GM18858 (cell line): ENCODE data around the gene GNAI3.
A peak's percentile ranks its signal among the peaks of the same experiment; 100 is the strongest.

Experiments used
- ATAC-seq: cut with Tn5 transposase; IDR thresholded peaks from one replicate; pipeline ENCODE4 v1.9.1; 2021; ENCODE audit not compliant: unreplicated experiment

The GNAI3 gene

DNA sequence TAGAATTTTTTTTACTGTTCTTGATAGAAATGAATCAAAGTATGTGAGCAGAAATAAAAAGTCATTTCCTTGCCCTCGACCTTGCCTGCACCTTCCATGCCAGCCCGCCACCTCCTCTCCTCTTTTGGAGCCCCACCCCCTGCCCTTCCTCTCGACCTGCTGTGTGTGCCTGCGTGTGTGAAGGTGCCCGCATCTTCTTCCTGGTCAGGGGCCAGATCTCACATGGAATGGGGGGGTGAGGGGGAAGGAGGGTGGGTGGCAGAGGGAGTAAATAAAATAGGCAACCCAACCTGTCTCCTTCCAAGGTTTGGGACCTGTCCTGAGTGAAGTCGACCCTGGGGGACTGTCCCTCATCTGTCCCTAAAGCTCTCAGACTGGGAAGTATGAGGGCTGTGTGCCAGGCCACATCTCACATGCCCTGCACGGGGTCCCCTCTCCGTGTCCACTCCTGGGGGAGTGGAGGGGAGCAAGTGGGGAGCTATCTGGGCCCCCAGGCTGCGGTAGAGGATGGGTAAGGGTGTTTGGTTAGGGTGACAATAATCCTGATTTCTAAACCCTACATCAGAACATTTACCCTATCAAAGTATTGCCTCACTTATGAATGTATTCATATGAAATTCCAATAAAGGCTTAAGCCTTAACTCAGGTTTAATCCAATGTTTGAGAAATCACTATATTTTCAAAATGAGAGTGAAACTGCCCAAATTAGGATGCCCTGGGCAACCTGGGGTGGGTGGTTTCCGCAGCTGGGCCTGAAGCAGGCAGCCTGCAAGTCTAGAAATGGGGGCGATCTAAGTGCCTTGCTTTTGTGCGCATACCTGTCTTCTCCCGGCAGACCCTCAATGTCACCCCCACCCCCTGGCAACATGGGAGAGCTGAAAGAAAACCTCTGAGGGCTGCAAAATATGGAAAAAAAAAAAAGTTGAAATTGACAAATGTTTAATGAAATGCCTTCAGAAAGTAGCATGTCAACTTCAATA is 86.6 kb downstream of the GNAI3 start:
- ATAC-seq = no peak

DNA sequence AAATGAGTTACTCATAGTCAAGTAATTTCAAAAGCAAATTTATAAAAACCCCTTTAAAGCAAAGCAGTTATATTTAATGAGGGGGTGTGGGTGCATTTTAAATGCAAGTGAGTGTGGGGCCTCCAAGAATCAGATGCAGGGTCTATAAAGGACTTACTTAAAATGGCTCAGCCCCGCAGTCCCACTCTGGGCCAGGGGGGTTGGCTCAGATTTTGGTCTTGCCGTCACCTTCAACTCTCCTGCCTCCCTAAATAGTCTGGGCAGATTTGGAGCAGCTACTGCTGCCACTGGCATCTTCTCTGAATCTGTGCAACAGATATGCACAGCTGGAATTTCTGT is 87.4 kb downstream of the GNAI3 start:
- no peak for ATAC-seq

GRCh38 chr1:109636201-109636952 is 88.0 kb downstream of the GNAI3 start:
- ATAC-seq = no peak

- no peak for ATAC-seq
These were observed 89.0 kb downstream of the GNAI3 start for GRCh38 chr1:109637446-109637845.

- no peak for ATAC-seq
These were observed 90.8 kb downstream of the GNAI3 start for GRCh38 chr1:109639063-109639840.

GRCh38 chr1:109639841-109640184 is 91.4 kb downstream of the GNAI3 start:
- no peak for ATAC-seq

- no peak for ATAC-seq
These were observed 92.0 kb downstream of the GNAI3 start for GRCh38 chr1:109640285-109640865.

DNA sequence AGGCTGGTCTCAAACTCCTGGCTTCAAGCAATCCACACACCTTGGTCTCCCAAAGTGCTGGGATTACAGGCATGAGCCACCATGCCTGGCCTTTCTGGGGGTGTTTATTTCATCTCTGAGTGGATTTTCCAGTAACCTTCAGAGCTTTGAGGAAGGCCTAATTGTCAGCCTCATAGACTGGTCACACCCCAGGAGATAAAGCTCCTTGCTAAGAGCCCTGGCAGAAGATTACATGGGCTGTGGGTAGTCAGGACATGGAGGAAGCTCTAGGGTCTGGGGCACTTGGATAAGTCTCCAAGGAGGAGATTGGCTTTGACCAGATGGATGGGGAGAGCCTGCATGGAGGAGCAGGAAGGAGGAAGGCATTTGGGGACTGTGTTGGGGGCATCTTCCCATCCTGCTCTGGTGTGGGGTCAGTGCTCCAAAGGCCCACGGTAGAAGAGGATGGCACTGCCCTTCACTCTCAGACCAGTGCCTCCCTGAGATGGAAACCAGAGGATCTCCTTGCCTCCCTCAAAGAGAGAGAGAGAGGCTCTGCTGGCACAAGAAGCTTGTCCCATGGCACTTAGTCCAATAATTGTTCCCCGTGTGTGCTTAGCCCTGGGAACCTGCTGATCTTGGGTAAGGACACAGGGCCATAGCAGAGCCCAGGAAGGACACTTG is 92.8 kb downstream of the GNAI3 start:
- no peak for ATAC-seq

GRCh38 chr1:109641861-109642260 is 93.4 kb downstream of the GNAI3 start:
- no peak for ATAC-seq

DNA sequence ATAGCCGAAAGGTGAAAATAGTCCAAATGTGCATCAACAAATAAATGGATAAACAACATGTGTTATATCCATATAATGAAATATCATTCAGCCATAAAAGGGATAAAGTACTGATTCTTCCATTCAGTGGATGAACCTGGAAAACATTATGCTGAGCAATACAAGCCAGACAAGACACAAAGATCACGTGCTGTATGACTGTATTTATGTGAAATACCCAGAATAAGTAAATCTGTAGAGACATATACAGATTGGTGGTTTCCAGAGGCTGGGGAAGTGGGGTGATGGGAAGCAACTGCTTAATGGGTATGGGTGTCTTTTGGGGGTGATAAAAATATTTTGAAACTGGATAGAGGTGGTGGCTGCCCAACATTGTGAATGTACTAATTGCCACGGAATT is 94.2 kb downstream of the GNAI3 start:
- ATAC-seq = no peak

DNA sequence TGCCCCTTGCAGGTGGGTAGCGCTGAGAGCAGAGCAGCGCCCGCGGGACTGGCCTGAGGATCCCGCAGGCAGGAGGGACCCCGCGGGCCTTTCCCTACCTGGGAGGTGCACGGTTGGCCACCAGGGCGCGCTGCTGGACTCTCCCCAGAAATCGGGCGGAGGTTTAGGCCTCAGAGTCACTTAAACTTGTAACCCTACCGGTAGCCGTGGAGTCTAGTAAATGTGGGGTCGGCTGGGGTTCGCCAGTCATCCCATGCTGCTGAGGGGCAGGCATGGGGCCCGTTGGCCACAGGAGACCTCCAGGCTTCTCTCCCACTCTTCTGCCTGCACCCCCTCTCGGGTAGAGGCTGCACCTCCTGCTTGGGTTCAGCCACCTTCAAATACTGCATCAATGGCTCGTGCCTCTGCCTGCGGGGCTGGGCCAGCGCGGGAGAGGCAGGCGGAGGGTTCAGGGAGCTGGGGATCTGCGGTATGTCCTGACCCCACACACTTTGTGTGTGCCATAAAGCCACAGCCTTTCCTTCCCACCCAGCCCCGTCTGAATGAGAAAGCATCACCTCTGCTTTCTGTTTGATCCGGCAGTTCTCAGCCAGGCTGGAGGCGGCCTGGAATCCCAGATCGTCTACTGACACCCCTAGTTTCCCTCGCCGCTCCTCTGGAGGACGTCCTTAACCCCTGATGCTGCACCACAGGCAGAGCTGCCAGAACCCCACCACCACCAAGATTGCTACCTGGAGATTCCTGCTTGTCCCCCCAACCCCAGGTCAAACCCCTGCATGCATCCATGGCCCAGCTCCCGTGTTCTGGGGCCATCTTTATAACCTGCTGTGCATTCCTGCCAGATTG is 95.2 kb downstream of the GNAI3 start:
- peak; percentile 56 for ATAC-seq

DNA sequence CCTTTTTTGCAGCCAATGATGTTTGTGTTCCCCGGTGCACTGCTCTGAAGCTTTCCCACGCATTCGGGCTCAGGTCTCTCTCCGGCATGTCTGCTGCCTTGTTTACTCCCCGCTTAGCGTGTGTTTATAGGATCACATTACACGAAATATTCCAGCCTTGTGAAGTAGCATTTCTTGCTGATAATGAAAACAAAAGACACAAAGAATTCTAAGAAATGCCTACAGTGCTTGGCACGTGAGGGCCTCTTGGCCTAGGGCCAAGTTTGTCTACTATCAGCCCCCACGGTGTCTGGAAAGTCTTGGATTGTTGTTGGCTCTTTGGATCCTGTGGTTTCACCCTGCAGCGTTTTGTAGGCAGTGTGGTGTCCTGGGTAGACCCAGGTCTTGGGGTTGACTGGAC is 96.3 kb downstream of the GNAI3 start:
- ATAC-seq = no peak

- no peak for ATAC-seq
These were observed 101.1 kb downstream of the GNAI3 start for GRCh38 chr1:109649491-109649914.

GRCh38 chr1:109650609-109651008 is 102.2 kb downstream of the GNAI3 start:
- no peak for ATAC-seq

DNA sequence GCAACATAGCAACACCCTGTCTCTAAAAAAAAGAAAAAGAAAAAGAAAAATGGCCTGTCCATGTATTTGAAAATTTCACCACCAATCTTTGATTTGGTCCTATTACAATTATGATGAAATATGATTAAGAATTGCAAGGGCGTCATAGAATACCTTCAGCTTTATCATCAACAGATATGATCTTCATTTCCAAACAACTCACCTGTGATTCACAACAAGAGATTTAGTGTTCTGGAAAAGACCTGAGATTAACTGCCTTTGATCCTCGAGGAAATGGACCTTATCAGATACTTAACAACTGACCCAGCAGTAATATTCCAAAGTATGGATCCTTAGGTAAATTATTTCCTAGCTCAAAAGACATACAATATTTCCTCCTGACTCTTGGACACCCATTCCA is 104.0 kb downstream of the GNAI3 start:
- ATAC-seq = no peak

- ATAC-seq = no peak
These were observed 104.9 kb downstream of the GNAI3 start for GRCh38 chr1:109653306-109653705.

- no peak for ATAC-seq
These were observed 106.1 kb downstream of the GNAI3 start for GRCh38 chr1:109654519-109654918.

- peak; percentile 60 for ATAC-seq
These were observed 107.5 kb downstream of the GNAI3 start, which contains the start of gene GSTM4 for GRCh38 chr1:109655615-109656519. TSS of gene GSTM4 (plus strand) at chr1:109656099. CDS start at chr1:109656390, 291 bp downstream.
